HG02642 (cell line): ENCODE data around the gene DNASE1L2.
"Not testable (repeated sequence)": the region's sequence is repeated elsewhere in the genome, so short reads cannot be mapped to it uniquely, and the experiment has no call there.

Experiments
- ATAC-seq: cut with Tn5 transposase; IDR thresholded peaks from one replicate; pipeline ENCODE4 v1.9.1; 2021; ENCODE audit warnings: mild to moderate bottlenecking; ENCODE audit not compliant: unreplicated experiment, poor library complexity

The DNASE1L2 gene

GRCh38 chr16:2203119-2203688, 33.0 kb upstream of the DNASE1L2 start:
- not testable (repeated sequence) for ATAC-seq

DNA sequence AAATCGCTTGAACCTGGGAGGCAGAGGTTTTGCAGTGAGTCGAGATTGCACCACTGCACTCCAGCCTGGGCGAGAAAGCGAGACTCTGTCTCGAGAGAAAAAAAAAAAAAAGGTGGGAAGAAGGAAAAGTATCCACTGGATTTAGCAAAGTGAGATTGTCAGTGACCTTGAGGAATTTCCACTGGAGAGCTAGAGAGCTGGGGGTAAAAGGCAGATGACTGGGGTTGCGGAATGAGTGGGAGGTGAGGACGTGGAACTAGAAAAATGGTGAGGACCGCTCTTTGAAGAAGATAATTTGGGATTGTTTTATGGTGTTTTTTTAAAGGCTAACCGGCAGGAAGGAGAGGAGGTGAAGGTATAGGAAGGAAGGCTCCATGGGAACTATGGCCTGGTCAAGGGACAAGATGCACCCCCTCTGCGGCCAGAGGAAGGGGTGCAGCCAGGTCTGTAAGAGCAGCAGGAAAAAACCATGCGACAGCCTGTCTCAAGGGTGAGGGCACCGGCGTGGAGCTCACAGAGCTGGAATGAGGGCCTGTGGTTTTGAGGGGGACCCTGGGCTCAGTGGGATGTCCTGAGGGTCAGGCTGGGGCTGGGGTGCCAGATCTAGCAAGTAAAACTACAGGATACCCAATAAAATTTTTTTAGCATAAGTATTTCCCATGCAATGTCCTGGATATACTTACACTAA, 31.7 kb upstream of the DNASE1L2 start:
- no peak for ATAC-seq

DNA sequence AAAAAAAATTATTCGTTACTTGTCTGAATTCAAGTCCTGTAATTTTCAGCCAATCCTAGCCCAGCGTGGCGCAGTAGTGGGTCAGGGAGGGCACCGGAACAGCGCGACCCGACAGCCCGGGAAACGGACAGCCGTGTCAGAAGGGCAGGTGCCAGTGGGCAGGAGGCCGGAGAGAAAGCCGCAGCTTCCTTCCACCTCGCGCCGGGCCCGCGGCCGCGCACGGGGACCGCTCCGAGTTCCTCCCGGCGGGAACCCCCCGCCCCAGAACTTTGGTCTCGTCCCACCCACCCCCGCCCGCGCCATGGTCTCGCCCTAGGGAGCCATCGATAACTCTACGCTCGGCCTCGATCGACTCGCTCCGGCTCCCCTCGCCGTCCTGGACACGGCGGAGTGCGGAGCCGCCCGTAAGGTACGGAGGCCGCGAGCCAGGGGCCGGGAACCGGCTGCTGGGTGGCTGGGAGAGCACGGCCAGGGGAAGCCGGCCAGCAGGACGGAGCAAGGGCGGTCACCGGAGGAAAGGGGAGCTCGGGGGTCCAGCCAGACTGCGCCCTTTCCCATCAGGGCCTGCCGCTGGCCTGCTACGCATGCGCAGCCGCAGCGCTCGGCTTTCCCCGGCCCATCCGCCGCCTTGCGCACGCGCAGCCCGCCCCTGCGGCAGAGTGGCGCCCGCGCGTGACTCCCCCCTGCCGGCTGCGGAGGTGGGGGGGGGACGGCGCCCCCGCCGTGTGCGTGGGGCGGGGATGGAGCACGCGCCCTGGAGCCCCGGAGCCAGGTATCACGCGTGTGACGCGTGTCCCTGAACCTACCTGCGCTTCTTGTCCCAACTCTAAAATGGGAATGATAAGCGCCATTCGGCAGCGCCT, 30.9 kb upstream of the DNASE1L2 start, which contains the start of gene MLST8:
Gene MLST8, plus strand, starts transcription at position 351 of the 863 bp plus-strand sequence. CDS start 632 bp downstream, outside the sequence.
- peak; percentile 80 for ATAC-seq

- peak; percentile 9 for ATAC-seq
Measured at GRCh38 chr16:2205967-2206313, 30.3 kb upstream of the DNASE1L2 start.

- no peak for ATAC-seq
Measured at GRCh38 chr16:2206420-2206779, 29.8 kb upstream of the DNASE1L2 start.

- no peak for ATAC-seq
Measured at GRCh38 chr16:2206780-2207433, 29.3 kb upstream of the DNASE1L2 start.

DNA sequence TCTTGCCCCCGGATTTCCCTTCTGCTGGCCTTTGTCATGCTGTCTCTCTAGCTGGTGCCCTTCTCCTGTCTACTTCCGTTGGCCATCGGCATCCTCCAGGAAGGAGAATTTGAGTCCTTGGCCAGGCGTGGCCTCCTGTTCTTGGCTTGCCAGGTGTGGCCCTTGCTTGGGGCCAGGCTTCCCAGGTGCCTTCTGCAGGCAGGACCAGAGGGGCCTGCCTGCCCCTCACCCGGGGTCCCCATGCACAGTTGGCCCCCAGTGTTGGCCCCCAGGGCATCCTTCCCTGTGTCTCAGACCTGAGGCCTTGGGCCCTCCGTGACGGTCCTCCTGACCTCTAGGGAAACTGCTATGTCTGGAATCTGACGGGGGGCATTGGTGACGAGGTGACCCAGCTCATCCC, 28.4 kb upstream of the DNASE1L2 start:
- no peak for ATAC-seq

DNA sequence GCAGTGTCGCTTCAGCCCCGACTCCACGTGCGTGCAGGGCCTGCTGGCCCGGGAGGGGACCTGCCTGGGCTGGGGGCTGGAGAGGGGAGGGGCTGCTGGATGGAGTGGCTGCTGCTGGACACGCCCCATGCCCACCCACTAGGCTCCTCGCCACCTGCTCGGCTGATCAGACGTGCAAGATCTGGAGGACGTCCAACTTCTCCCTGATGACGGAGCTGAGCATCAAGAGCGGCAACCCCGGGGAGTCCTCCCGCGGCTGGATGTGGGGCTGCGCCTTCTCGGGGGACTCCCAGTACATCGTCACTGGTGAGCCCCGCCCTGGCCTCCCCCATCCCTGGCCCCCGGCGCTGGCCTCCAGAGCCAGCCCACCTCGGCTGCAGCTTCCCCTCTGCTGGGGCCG, 27.9 kb upstream of the DNASE1L2 start:
- ATAC-seq = no peak

GRCh38 chr16:2208772-2209171, 27.5 kb upstream of the DNASE1L2 start:
- ATAC-seq = no peak

GRCh38 chr16:2209258-2210008, 26.8 kb upstream of the DNASE1L2 start:
- no peak for ATAC-seq

DNA sequence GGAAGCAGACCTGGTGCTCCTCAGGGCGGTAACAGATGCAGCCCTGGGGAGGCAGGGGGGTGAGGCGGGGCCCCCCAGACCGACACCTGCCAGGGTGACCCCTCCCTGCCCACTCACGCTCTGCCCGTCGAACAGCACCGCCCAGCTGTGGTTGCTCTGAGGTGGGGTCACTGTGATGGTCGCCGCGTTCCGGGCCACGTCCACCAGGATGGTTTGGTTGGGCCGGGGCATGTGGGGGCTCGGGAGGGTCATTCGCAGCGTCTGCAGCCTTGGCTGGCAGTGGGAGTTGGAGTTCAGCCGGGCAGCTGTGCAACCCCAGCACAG, 26.3 kb upstream of the DNASE1L2 start:
- ATAC-seq = no peak

- no peak for ATAC-seq
Measured at GRCh38 chr16:2210386-2211365, 25.6 kb upstream of the DNASE1L2 start, which contains the start of gene BRICD5. Gene BRICD5, minus strand, starts transcription at chr16:2210863. Its CDS starts 30 bp downstream, at chr16:2210833.

GRCh38 chr16:2211923-2212347, 24.3 kb upstream of the DNASE1L2 start:
- ATAC-seq = no peak

DNA sequence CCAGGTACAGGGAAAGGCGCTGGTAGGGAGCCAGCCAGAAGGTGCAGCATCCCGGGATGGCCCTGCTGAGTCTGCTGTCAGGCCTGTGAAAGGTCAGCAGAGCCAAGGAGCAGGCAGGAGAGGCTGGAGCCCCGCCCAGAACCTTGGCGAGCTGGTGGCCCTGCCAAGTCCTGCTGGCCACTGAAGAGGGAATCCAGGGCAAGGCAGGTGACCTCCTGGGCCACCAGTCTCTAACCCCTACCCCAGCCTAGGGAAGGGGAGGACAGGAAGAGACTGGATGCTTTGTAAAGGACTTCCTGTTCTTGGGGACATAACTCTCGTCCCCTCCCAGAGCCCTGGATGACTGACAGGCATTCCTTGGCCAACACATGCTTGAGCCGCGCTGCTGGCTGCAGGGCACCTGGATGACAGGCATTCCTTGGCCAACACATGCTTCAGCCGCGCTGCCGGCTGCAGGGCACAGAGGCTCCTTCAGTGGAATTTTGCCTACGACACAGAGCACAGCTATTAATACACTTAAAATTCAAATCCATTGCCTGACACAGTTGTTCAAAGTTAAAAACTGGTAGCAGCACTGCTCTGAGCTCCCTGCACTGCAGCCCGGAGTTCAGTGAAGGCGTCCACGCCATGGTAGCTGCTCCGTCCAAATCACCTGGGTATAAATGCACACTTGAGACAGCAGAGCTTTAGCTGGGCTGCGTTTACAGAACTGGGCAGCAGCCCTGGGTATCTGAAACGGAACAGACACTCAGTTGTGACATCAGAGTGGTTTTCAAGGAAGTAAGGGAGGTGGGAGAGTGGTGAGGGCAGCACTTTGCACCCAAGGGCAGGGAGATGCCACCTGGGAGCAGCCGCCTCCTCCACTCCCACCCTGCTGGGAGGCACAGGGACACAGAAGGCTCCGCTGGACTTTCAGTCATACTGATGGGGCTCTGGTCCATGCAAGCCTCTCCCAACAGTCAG, 23.6 kb upstream of the DNASE1L2 start:
- ATAC-seq = no peak

DNA sequence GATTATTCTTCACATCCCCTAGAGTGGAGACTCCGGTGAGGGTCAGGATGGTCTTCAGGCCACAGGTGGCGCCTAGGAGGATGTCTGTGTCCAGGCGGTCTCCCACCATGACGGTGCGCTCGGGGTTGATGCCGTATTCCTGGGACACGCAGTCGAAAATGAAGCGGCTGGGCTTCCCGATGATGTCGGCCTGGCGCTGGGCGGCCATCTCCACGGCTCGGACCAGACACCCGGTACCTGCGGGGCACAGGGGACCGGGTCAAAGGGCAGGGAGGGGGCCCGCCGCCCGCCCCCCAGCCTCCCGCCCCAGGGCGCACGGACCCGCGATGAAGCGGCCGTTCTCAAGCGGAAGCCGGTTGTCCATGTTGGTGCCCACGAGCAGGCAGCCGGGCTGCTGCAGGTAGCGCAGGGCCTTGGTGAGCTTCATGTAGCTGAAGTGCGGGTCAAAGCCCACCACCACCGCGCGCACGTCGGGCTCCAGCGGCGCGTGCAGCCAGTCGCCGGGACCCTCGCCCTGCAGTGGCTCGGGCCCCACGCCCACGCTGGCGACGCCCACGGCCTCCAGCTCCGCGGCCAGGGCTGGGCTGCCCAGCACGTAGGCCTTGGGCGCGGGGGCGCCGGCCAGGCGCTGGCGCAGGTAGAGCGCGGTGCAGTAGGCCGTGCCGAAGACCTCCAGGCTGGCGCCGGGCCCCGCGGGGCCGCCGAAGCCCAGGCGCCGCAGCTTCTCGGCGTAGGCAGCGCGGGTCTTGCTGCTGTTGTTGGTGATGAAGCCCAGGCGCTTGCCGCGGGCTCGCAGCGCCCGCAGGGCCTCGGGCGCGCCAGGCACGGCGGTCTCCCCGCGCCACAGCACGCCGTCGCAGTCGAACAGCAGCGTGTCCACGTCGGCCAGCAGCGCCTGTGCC, 22.2 kb upstream of the DNASE1L2 start:
- peak; percentile 4 for ATAC-seq

DNA sequence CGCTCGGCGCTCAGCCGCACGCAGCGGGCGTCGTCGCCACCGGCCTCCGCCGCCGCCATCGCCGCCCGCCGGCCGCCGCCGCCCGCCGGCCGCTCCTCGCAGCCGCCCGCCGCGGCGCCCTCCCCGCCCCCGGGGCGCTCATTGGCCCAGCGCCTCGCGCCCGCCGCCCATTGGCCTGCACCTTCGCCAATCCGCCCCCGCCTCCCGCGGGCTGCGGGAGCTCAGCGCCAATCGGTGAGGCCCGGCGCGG, 21.6 kb upstream of the DNASE1L2 start, which contains the start of gene PGP:
Gene PGP, minus strand, starts transcription at position 122 of the 250 bp plus-strand sequence. Its CDS starts 63 bp downstream, at position 59.
- ATAC-seq = peak; percentile 90

DNA sequence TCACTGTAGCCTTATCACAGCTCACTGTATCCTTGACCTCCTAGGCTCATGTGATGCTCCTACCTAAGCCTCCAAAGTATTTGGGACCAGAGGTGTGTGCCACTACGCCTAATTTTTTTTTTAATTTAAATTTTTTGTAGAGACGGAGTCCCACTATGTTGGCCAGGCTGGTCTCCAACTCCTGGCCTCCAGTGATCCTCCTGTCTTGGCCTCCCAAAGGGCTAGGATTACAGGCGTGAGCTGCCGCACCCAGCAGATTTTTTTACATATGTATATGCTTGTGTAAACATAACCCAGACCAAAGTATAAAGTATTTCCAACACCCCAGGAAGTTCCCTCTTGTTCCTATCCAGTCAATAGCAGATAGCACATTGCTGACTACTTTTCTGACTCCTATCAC, 19.9 kb upstream of the DNASE1L2 start:
- no peak for ATAC-seq
